ENCODE measurements around the gene SAMD3. TPM values are rescaled to one million over a fixed set of nuclear protein-coding genes. Genes with fewer than 3 reads are reported as not detected.
"Not testable (repeated sequence)": the region's sequence is repeated elsewhere in the genome, so short reads cannot be mapped to it uniquely, and the experiment has no call there.

The SAMD3 gene
- total RNA-seq, 1 donor: 88.1 TPM

- H3K27me3 ChIP-seq (ENCODE audit: insufficient read depth, low read length); H3K9me3 ChIP-seq (ENCODE audit: low read depth, low read length); H3K4me3 ChIP-seq (ENCODE audit: low read length); H3K4me1 ChIP-seq (ENCODE audit: insufficient read depth, low read length): not testable (repeated sequence)
Observed at GRCh38 chr6:130230531-130230930, 7.8 kb upstream of the SAMD3 start.

DNA sequence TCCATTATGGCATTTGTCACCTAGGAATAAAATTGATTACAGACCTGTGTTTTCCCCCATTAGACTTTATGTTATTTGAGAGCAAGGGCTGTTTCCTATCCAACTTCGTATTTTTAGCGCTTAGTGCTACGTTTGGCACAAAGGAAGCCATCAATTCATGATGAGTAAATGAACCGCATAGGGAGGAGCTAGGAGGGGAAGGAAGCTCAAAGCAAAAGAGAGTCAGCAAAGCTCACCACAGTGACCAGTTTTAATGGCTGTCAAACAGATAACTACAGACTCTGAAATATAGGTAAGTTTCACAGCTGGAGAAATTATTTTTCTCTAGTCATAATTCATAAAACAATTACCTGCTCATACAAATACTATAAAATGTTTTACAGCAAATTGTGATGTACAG, 6.9 kb upstream of the SAMD3 start:
- no peaks in the 10 kb centered on the region for H3K4me1 ChIP-seq (ENCODE audit: insufficient read depth, low read length)
- no peaks in the 10 kb centered on the region for H3K9me3 ChIP-seq (ENCODE audit: low read depth, low read length)
- no peaks in the 10 kb centered on the region for H3K27me3 ChIP-seq (ENCODE audit: insufficient read depth, low read length)
- H3K4me3 ChIP-seq (ENCODE audit: low read length): no peak overlapping the region

DNA sequence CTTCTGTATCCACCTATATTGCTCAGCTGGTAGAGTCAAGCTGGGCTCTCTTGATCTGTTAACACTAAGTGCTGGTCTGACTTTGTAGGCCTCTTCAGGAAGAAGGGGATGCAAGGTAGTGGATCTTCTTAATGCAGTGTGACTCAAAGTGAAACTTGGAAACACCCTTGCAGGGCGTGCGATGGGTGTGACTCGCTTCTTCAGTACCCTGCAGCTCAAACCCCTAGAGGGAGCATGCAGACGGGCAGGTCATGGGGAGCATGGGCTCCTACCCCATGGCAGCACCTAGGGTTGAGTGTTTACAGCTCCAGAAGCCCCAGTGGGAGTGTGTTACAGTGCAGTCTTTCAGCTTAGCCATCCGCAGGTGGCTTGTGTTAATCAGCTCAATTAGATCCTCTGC, 757 bp upstream of the SAMD3 start:
- Histone ChIP-seq H3K4me1 (ENCODE audit: insufficient read depth, low read length) (peaks cover 10% of the 10 kb centered on the region), H3K27me3 (ENCODE audit: insufficient read depth, low read length) (no peaks in the 10 kb centered on the region), H3K4me3 (ENCODE audit: low read length) (no peak overlapping the region), H3K9me3 (ENCODE audit: low read depth, low read length) (no peaks in the 10 kb centered on the region)

- Histone ChIP-seq H3K9me3 (ENCODE audit: low read depth, low read length) (no peaks in the 10 kb centered on the region), H3K27me3 (ENCODE audit: insufficient read depth, low read length) (no peaks in the 10 kb centered on the region), H3K4me3 (ENCODE audit: low read length) (no peak overlapping the region), H3K4me1 (ENCODE audit: insufficient read depth, low read length) (peaks cover under 1% of the 10 kb centered on the region)
Observed at GRCh38 chr6:130218134-130218533, 4.6 kb downstream of the SAMD3 start.

DNA sequence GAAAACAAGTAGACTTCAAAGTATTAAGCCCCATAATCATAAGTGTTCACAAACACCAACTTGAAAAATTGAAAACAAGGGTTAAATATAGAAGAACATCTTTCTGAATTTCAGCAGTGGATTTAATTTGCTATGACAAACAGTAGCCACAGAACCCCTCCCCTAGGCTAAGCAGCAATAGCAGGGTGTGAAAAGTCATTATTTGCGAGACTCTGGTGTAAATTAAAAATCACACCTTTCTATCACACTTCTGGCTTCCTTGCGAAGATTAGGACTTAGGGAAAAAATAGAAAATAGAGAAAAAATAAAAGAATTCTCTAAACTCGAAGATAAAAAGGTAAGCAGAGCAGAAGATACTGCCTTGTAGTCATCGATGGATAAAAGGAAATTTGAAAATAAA, 6.1 kb downstream of the SAMD3 start:
- Histone ChIP-seq H3K9me3 (ENCODE audit: low read depth, low read length) (no peaks in the 10 kb centered on the region), H3K4me1 (ENCODE audit: insufficient read depth, low read length) (peaks cover 7% of the 10 kb centered on the region), H3K27me3 (ENCODE audit: insufficient read depth, low read length) (no peaks in the 10 kb centered on the region), H3K4me3 (ENCODE audit: low read length) (no peak overlapping the region)

GRCh38 chr6:130215526-130215925, 7.2 kb downstream of the SAMD3 start:
- peaks cover 7% of the 10 kb centered on the region for H3K4me1 ChIP-seq (ENCODE audit: insufficient read depth, low read length)
- H3K27me3 ChIP-seq (ENCODE audit: insufficient read depth, low read length): no peaks in the 10 kb centered on the region
- peak overlapping the region; percentile 45 for H3K4me3 ChIP-seq (ENCODE audit: low read length)
- no peaks in the 10 kb centered on the region for H3K9me3 ChIP-seq (ENCODE audit: low read depth, low read length)

GRCh38 chr6:130212215-130212874, 10.4 kb downstream of the SAMD3 start:
- Histone ChIP-seq H3K27me3 (ENCODE audit: insufficient read depth, low read length) (no peaks in the 10 kb centered on the region), H3K9me3 (ENCODE audit: low read depth, low read length) (no peaks in the 10 kb centered on the region), H3K4me1 (ENCODE audit: insufficient read depth, low read length) (peaks cover 15% of the 10 kb centered on the region), H3K4me3 (ENCODE audit: low read length) (peak overlapping the region; percentile 45)

DNA sequence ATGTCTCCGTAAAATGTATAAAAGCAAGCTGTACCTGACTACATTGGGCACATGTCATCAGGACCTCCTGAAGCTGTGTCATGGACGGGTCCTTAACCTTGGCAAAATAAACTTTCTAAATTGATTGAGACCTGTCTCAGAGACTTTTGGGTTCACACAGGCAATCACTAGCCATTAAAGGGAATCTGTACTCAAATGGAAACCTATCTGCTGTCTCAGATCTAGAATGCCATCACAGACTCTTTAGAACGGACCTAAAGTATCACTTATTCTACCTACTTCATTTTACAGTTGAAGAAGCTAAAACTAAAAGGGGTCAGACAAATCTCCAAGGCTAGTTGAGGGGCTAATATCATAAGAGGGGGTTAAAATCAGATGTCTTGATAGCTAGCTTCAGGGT, 11.1 kb downstream of the SAMD3 start:
- no peaks in the 10 kb centered on the region for H3K9me3 ChIP-seq (ENCODE audit: low read depth, low read length)
- H3K4me1 ChIP-seq (ENCODE audit: insufficient read depth, low read length): peaks cover 15% of the 10 kb centered on the region
- no peaks in the 10 kb centered on the region for H3K27me3 ChIP-seq (ENCODE audit: insufficient read depth, low read length)
- H3K4me3 ChIP-seq (ENCODE audit: low read length): peak overlapping the region; percentile 0

DNA sequence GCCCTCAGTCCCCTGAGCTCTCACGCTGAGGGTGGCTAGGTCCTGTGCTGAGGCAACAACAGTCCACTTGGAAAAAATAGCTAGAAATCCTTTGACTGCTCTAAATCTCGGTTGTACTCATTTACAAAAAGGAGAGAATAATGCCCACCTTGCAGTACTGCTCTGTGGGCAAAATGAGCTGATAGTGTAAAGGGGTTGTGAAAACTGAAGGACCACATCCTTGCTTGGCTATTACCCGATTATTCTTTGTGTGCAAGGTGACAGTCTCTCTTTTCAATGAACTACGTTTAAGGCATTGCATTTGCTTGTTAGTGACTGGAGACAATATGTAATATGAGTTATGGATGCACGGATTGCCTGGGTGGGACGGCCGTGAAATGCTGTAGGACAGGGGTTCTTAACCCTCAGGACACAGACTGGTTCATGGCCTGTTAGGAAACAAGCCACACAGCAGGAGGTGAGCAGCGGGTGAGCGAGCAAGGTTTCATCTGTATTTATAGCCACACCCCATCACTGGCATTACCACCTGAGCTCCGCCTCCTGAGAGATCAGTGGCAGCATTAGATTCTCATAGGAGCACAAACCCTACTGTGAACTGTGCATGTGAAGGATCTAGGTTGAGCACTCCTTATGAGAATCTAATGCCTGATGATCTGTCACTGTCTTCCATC, 14.6 kb downstream of the SAMD3 start:
- H3K9me3 ChIP-seq (ENCODE audit: low read depth, low read length): no peaks in the 10 kb centered on the region
- no peak overlapping the region for H3K4me3 ChIP-seq (ENCODE audit: low read length)
- peaks cover 22% of the 10 kb centered on the region for H3K4me1 ChIP-seq (ENCODE audit: insufficient read depth, low read length)
- H3K27me3 ChIP-seq (ENCODE audit: insufficient read depth, low read length): no peaks in the 10 kb centered on the region

DNA sequence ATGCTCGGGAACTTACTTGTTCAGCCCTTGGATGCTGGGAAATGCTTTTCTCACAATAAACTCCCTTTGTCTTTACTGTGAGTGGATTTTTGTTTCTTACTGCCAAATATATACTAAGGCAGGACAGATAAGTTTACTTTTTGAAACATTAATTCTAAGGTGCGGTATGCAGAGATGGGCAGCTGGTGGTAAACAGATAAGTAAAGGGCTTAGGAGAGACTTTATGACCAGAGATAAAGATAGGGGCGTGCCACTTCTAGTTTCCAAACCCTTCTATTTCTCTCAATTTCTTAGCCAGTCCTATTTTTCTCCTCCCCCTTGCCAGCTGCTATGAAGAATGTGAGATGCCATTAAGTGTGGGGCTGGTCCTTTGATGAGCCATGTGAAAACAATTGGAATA, 16.3 kb downstream of the SAMD3 start:
- Histone ChIP-seq H3K27me3 (ENCODE audit: insufficient read depth, low read length) (no peaks in the 10 kb centered on the region), H3K9me3 (ENCODE audit: low read depth, low read length) (no peaks in the 10 kb centered on the region), H3K4me3 (ENCODE audit: low read length) (no peak overlapping the region), H3K4me1 (ENCODE audit: insufficient read depth, low read length) (peaks cover 20% of the 10 kb centered on the region)

DNA sequence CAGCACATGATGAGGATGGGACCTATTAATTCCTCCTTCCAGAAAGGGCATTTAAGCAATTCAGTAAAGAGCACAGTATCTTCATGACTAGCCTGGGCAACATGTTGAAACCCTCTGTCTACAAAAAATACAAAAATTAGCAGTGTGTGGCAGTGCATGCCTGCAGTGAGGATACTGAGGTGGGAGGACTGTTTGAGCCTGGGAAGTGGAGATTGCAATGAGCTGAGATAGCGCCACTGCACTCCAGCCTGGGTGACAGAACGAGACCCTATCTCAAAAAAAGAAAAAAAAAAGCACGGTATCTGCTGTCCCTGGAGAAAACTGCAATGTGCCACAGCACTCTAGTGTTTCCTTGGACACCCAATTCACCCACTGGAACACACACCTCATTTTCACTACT, 18.4 kb downstream of the SAMD3 start:
- H3K9me3 ChIP-seq (ENCODE audit: low read depth, low read length): no peaks in the 10 kb centered on the region
- peaks cover 20% of the 10 kb centered on the region for H3K4me1 ChIP-seq (ENCODE audit: insufficient read depth, low read length)
- no peak overlapping the region for H3K4me3 ChIP-seq (ENCODE audit: low read length)
- H3K27me3 ChIP-seq (ENCODE audit: insufficient read depth, low read length): no peaks in the 10 kb centered on the region

DNA sequence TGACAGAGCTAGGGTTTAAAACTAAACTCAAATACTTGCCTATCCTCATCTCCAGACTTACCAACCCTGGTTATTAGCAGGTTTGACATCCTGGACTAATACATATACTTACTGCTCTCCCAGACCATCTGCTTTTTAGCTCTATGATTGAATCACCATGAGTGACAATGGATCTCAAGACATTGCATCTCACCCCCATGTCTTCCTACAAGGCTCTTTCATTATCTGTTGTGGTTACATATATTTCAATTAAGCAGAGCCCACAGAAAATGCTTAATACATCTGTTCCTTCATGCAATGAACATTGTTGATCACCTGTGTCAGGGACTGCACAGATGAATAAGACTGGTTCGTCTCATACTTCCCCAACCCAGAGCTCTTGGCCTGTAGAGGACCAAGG, 19.4 kb downstream of the SAMD3 start:
- no peaks in the 10 kb centered on the region for H3K9me3 ChIP-seq (ENCODE audit: low read depth, low read length)
- H3K4me3 ChIP-seq (ENCODE audit: low read length): no peak overlapping the region
- H3K4me1 ChIP-seq (ENCODE audit: insufficient read depth, low read length): peaks cover 18% of the 10 kb centered on the region

GRCh38 chr6:130202782-130203181, 20.0 kb downstream of the SAMD3 start:
- H3K9me3 ChIP-seq (ENCODE audit: low read depth, low read length): no peaks in the 10 kb centered on the region
- H3K4me1 ChIP-seq (ENCODE audit: insufficient read depth, low read length): peaks cover 13% of the 10 kb centered on the region
- no peak overlapping the region for H3K4me3 ChIP-seq (ENCODE audit: low read length)
- H3K27me3 ChIP-seq (ENCODE audit: insufficient read depth, low read length): no peaks in the 10 kb centered on the region

More for the DNA sequence above, 19.4 kb downstream of the SAMD3 start:
- no peaks in the 10 kb centered on the region for H3K27me3 ChIP-seq (ENCODE audit: insufficient read depth, low read length)

DNA sequence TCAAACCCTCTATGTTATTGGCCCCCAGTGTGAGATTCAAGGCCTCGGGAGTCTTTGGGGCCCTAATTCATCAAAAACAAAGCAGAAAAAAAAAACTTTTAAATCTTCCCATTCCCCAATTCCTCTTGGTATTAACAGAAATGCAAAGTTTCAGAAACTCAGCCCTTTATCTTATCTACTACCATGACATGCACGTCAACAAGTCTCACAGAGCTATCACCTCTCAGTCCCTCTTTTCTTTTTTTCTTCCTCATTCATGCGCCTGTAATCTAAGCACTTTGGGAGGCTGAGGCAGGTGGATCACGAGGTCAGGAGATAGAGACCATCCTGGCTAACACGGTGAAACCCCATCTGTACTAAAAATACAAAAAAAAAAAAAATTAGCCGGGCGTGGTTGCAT, 22.7 kb downstream of the SAMD3 start:
- H3K27me3 ChIP-seq (ENCODE audit: insufficient read depth, low read length): no peaks in the 10 kb centered on the region
- no peak overlapping the region for H3K4me3 ChIP-seq (ENCODE audit: low read length)
- no peaks in the 10 kb centered on the region for H3K9me3 ChIP-seq (ENCODE audit: low read depth, low read length)
- peaks cover 8% of the 10 kb centered on the region for H3K4me1 ChIP-seq (ENCODE audit: insufficient read depth, low read length)

GRCh38 chr6:130198483-130199035, 24.2 kb downstream of the SAMD3 start:
- Histone ChIP-seq H3K4me1 (ENCODE audit: insufficient read depth, low read length) (peaks cover 6% of the 10 kb centered on the region), H3K9me3 (ENCODE audit: low read depth, low read length) (no peaks in the 10 kb centered on the region), H3K27me3 (ENCODE audit: insufficient read depth, low read length) (no peaks in the 10 kb centered on the region), H3K4me3 (ENCODE audit: low read length) (no peak overlapping the region)
